ENCODE data around the gene SNRPA. TPM values are rescaled to one million over a fixed set of nuclear protein-coding genes. Genes with fewer than 3 reads are reported as not detected.
A peak's percentile ranks its signal among the peaks of the same experiment; 100 is the strongest.

The SNRPA gene
- total RNA-seq, 1 experiment from 2014 or later, result 160 TPM

- Mint-ChIP-seq H3K36me3 (ENCODE audit: insufficient read depth, unreplicated experiment) (no peaks in the 10 kb centered on the region), H3K4me3 (ENCODE audit: unreplicated experiment) (no peak overlapping the region), H3K27me3 (ENCODE audit: insufficient read depth, unreplicated experiment) (no peaks in the 10 kb centered on the region), H3K9me3 (ENCODE audit: unreplicated experiment) (no peaks in the 10 kb centered on the region), H3K27ac (ENCODE audit: low read depth, unreplicated experiment) (peak overlapping the region; percentile 86), H3K4me1 (ENCODE audit: insufficient read depth, unreplicated experiment) (peaks cover 24% of the 10 kb centered on the region)
- DNase-seq (ENCODE audit: unreplicated experiment), result no peak
- POLR2A ChIA-PET, result interaction anchor here (1.2 to 4.4 kb wide), 5 partner anchors 24 to 113 kb away, joined by 5 to 55 read pairs (median 30); partner anchors contain the start of genes ACTMAP, COQ8B, ITPKC and SNRPA
- intact Hi-C loops (cut with micrococcal nuclease), result no loop called here
- CTCF ChIA-PET, result no interaction called here
- no peak for TF ChIP-seq CTCF (IDR thresholded peaks at IDR 0.05; ENCODE audit: unreplicated experiment)
- no TSS peak for BruUV-seq (replicated peaks)
Observed at GRCh38 chr19:40776364-40776763, 25.4 kb downstream of the SNRPA start.

GRCh38 chr19:40776932-40777644, 26.1 kb downstream of the SNRPA start:
- peak; percentile 93 for DNase-seq (ENCODE audit: unreplicated experiment)
- no peak for TF ChIP-seq CTCF (IDR thresholded peaks at IDR 0.05; ENCODE audit: unreplicated experiment)
- Mint-ChIP-seq H3K27me3 (ENCODE audit: insufficient read depth, unreplicated experiment) (no peaks in the 10 kb centered on the region), H3K4me1 (ENCODE audit: insufficient read depth, unreplicated experiment) (peaks cover 25% of the 10 kb centered on the region), H3K9me3 (ENCODE audit: unreplicated experiment) (no peaks in the 10 kb centered on the region), H3K36me3 (ENCODE audit: insufficient read depth, unreplicated experiment) (no peaks in the 10 kb centered on the region), H3K4me3 (ENCODE audit: unreplicated experiment) (peak overlapping the region; percentile 83), H3K27ac (ENCODE audit: low read depth, unreplicated experiment) (peak overlapping the region; percentile 86)
- no TSS peak for BruUV-seq (replicated peaks)
- POLR2A ChIA-PET, result interaction anchor here (0.6 to 4.4 kb wide), 24 partner anchors 10 to 487 kb away, joined by 3 to 55 read pairs (median 5); partner anchors contain the start of genes ACTMAP, AXL, COQ8B and EGLN2
- CTCF ChIA-PET, result interaction anchor here (0.8 to 1.1 kb wide), 2 partner anchors 10 to 114 kb away, joined by 4 to 6 read pairs; no protein-coding TSS in a partner anchor
- intact Hi-C loops (cut with micrococcal nuclease), result no loop called here

- Mint-ChIP-seq H3K27ac (ENCODE audit: low read depth, unreplicated experiment) (peak overlapping the region; percentile 86), H3K36me3 (ENCODE audit: insufficient read depth, unreplicated experiment) (no peaks in the 10 kb centered on the region), H3K4me3 (ENCODE audit: unreplicated experiment) (peak overlapping the region; percentile 83), H3K4me1 (ENCODE audit: insufficient read depth, unreplicated experiment) (peaks cover 25% of the 10 kb centered on the region), H3K27me3 (ENCODE audit: insufficient read depth, unreplicated experiment) (no peaks in the 10 kb centered on the region), H3K9me3 (ENCODE audit: unreplicated experiment) (no peaks in the 10 kb centered on the region)
- intact Hi-C loops (cut with micrococcal nuclease), result no loop called here
- POLR2A ChIA-PET, result interaction anchor here (0.6 to 4.4 kb wide), 26 partner anchors 9 to 486 kb away, joined by 3 to 55 read pairs (median 5); partner anchors contain the start of genes ACTMAP, AXL, COQ8B and EGLN2
- no peak for DNase-seq (ENCODE audit: unreplicated experiment)
- TF ChIP-seq CTCF (IDR thresholded peaks at IDR 0.05; ENCODE audit: unreplicated experiment), result no peak
- CTCF ChIA-PET, result interaction anchor here (0.6 to 2.1 kb wide), 4 partner anchors 10 to 632 kb away, joined by 3 to 6 read pairs (median 4); partner anchors contain the start of gene EGLN2
- BruUV-seq (replicated peaks), result no TSS peak
Observed at GRCh38 chr19:40777645-40777936, 26.6 kb downstream of the SNRPA start.

GRCh38 chr19:40777937-40778705, 27.1 kb downstream of the SNRPA start, which contains the start of gene RAB4B:
Gene RAB4B, plus strand, starts transcription at chr19:40778247. Its CDS starts 129 bp downstream, at chr19:40778376.
- Mint-ChIP-seq H3K27ac (ENCODE audit: low read depth, unreplicated experiment) (peak within 1 kb of the TSS; percentile 86), H3K36me3 (ENCODE audit: insufficient read depth, unreplicated experiment) (peaks cover 2% of the 10 kb centered on the region), H3K9me3 (ENCODE audit: unreplicated experiment) (no peaks in the 10 kb centered on the region), H3K4me1 (ENCODE audit: insufficient read depth, unreplicated experiment) (peaks cover 25% of the 10 kb centered on the region), H3K27me3 (ENCODE audit: insufficient read depth, unreplicated experiment) (no peaks in the 10 kb centered on the region), H3K4me3 (ENCODE audit: unreplicated experiment) (peak within 1 kb of the TSS; percentile 83)
- no TSS peak for BruUV-seq (replicated peaks)
- ChIA-PET POLR2A (interaction anchor here (0.6 to 4.4 kb wide), 30 partner anchors 9 to 486 kb away, joined by 3 to 55 read pairs (median 4); partner anchors contain the start of genes ACTMAP, AXL, C19orf47 and COQ8B), CTCF (interaction anchor here (0.6 to 2.1 kb wide), 10 partner anchors 9 to 633 kb away, joined by 3 to 6 read pairs (median 4); partner anchors contain the start of genes EGLN2 and MAP3K10)
- TF ChIP-seq CTCF (IDR thresholded peaks at IDR 0.05; ENCODE audit: unreplicated experiment), result no peak
- peak; percentile 100 for DNase-seq (ENCODE audit: unreplicated experiment)
- intact Hi-C loops (cut with micrococcal nuclease), result no loop called here

Data from MCF 10A (cell line).